HepG2 (cell line): ENCODE measurements around the gene HS3ST2. TPM values are rescaled to one million over a fixed set of nuclear protein-coding genes. Genes with fewer than 3 reads are reported as not detected.
"Not testable (repeated sequence)": the region's sequence is repeated elsewhere in the genome, so short reads cannot be mapped to it uniquely, and the experiment has no call there.

Source experiments
- ATAC-seq: fragments of 200-7000 bp; cut with Tn5 transposase; 3 replicates; pipeline ENCODE4 v1.9.1; 2020; ENCODE audit warnings: mild to moderate bottlenecking, moderate library complexity
- BruUV-seq: library from RNA; stranded (reverse); fragments of 400-500 nt; replicated peaks from 2 replicates; lab custom pipeline; 2021; lab: Mats Ljungman, UMichigan
- CTCF ChIA-PET: fragments of 300-600 bp; formaldehyde crosslinking; extraction: SDS; loops from one replicate; lab custom pipeline; 2021; ENCODE audit warnings: low total read pairs, inconsistent platforms, low intra/inter-chr PET ratio; lab: Yijun Ruan, JAX
- POLR2A ChIA-PET: fragments of 350-600 bp; sonication (Branson Sonifier 250); formaldehyde crosslinking; loops from one replicate; lab custom pipeline; 2020; ENCODE audit warnings: antibody characterized with exemption, inconsistent platforms; lab: Yijun Ruan, JAX
- DNase-seq: peaks from one replicate; pipeline ENCODE4 v3.0.0-alpha.2; 2015; ENCODE audit warnings: low spot score
- FAIRE-seq: peaks from 3 replicates; lab custom pipeline; 2011; peaks lifted over from hg19 to GRCh38; lab: Jason Lieb, UNC
- H2AFZ ChIP-seq: one replicate; pipeline ENCODE4 v1.6.1; 2011; ENCODE audit warnings: low read length, inconsistent platforms
- H3K27ac ChIP-seq: fragments of 300-600 bp; 3 replicates; pipeline ENCODE4 v1.8.0; 2011; ENCODE audit warnings: mixed run types, mild to moderate bottlenecking, mixed read lengths, low read length, inconsistent platforms; ENCODE audit not compliant: insufficient read depth; ENCODE audit errors: extremely low read length
- H3K27me3 ChIP-seq, 2 experiments: fragments of 200-600 bp in 1 of 2; 2 replicates in 1 of 2; 3 replicates in 1 of 2; pipeline versions ENCODE4 v1.6.0 to v1.8.0; 2011; ENCODE audit warnings: low read length in 2 of 2, mild to moderate bottlenecking in 2 of 2, moderate library complexity in 2 of 2, inconsistent platforms in 1 of 2; ENCODE audit not compliant: insufficient read depth in 2 of 2, control insufficient read depth in 1 of 2
- H3K36me3 ChIP-seq, 2 experiments: fragments of 200-600 bp in 1 of 2; replicated peaks in 1 of 2; 2 replicates in 1 of 2; 3 replicates in 1 of 2; pipeline versions ENCODE4 v1.5.1 to v1.8.0; 2011; ENCODE audit warnings: low read length in 2 of 2, inconsistent platforms in 1 of 2; ENCODE audit not compliant: insufficient read depth in 2 of 2, control insufficient read depth in 1 of 2
- H3K4me1 ChIP-seq: 2 replicates; pipeline ENCODE4 v1.5.1; 2012; ENCODE audit warnings: low read length, inconsistent platforms; ENCODE audit not compliant: insufficient read depth
- H3K4me2 ChIP-seq: 2 replicates; pipeline ENCODE4 v1.6.0; 2011; ENCODE audit warnings: low read depth, low read length, inconsistent platforms
- H3K4me3 ChIP-seq, 3 experiments: fragments of 200-600 bp in 1 of 3; sonication (generic), shearing (Covaris generic) in 1 of 3; replicated peaks in 1 of 3; 2 replicates each; pipeline ENCODE4 v1.5.1; 2011 to 2016; ENCODE audit warnings: low read length in 3 of 3, inconsistent platforms in 2 of 3, low read depth in 2 of 3, mild to moderate bottlenecking in 2 of 3, control low read depth in 1 of 3, mixed read lengths in 1 of 3; ENCODE audit not compliant: insufficient read depth in 1 of 3
- H3K79me2 ChIP-seq: one replicate; pipeline ENCODE4 v1.6.1; 2011; ENCODE audit warnings: low read length, inconsistent platforms; ENCODE audit not compliant: insufficient read depth
- H3K9ac ChIP-seq: 2 replicates; pipeline ENCODE4 v1.6.0; 2011; ENCODE audit warnings: mild to moderate bottlenecking, low read depth, low read length, inconsistent platforms; ENCODE audit not compliant: insufficient read depth
- H3K9me3 ChIP-seq: 2 replicates; pipeline ENCODE4 v1.5.1; 2012; ENCODE audit warnings: mild to moderate bottlenecking, low read length
- H4K20me1 ChIP-seq: 2 replicates; pipeline ENCODE4 v1.6.0; 2011; ENCODE audit warnings: inconsistent platforms, mild to moderate bottlenecking, low read length, moderate library complexity; ENCODE audit not compliant: insufficient read depth
- GFI1 ChIP-seq: sonication (generic); formaldehyde crosslinking; IDR thresholded peaks from 2 replicates; pipeline ENCODE4 v1.5.0; 2020; ENCODE audit warnings: missing genetic modification reagents, mild to moderate bottlenecking, borderline replicate concordance
- GTF3A ChIP-seq: sonication (generic); formaldehyde crosslinking; conservative IDR thresholded peaks from 2 replicates; pipeline ENCODE4 v1.4.0; 2020; ENCODE audit warnings: mild to moderate bottlenecking, missing genetic modification reagents
- HHEX ChIP-seq: IDR thresholded peaks from 2 replicates; pipeline ENCODE4 v1.6.1; 2016; ENCODE audit warnings: control low read depth
- KMT2A ChIP-seq: sonication (generic); formaldehyde crosslinking; IDR thresholded peaks from 2 replicates; pipeline ENCODE4 v1.4.0; 2020; ENCODE audit warnings: missing genetic modification reagents
- MTF1 ChIP-seq: sonication (generic); formaldehyde crosslinking; IDR thresholded peaks from 2 replicates; pipeline ENCODE4 v1.5.0; 2020; ENCODE audit warnings: missing genetic modification reagents
- MXI1 ChIP-seq: IDR thresholded peaks from 3 replicates; pipeline ENCODE4 v1.6.1; 2012; ENCODE audit warnings: low read depth, low read length, inconsistent platforms, borderline replicate concordance
- SMAD1 ChIP-seq: sonication (generic); formaldehyde crosslinking; IDR thresholded peaks from 2 replicates; pipeline ENCODE4 v1.4.0; 2020; ENCODE audit warnings: missing genetic modification reagents, low read depth, mild to moderate bottlenecking, borderline replicate concordance
- ZKSCAN1 ChIP-seq: fragments of 150-350 bp; IDR thresholded peaks from 2 replicates; pipeline ENCODE4 v1.6.1; 2014; ENCODE audit warnings: low read length
- ZNF12 ChIP-seq: sonication (generic); formaldehyde crosslinking; IDR thresholded peaks from 2 replicates; pipeline ENCODE4 v1.5.0; 2020; ENCODE audit warnings: missing genetic modification reagents
- ZNF335 ChIP-seq: sonication (generic); formaldehyde crosslinking; IDR thresholded peaks from 2 replicates; pipeline ENCODE4 v1.4.0; 2020; ENCODE audit warnings: missing genetic modification reagents
- ZNF350 ChIP-seq: sonication (generic); formaldehyde crosslinking; IDR thresholded peaks from 2 replicates; pipeline ENCODE4 v1.4.0; 2020; ENCODE audit warnings: mild to moderate bottlenecking, low read depth, missing genetic modification reagents, borderline replicate concordance
- ZNF7 ChIP-seq: IDR thresholded peaks from 2 replicates; pipeline ENCODE4 v1.6.1; 2016; ENCODE audit warnings: missing biosample characterization, missing genetic modification reagents
- WGBS: methylation state at CpG from one replicate; pipeline ENCODE4 v1.1.6; 2017; ENCODE audit warnings: low lambda C conversion rate; 5-methylcytosine and 5-hydroxymethylcytosine counted together
- in situ Hi-C: cut with HindIII; loops from 2 replicates; pipeline ENCODE4 v1.10.0; 2017; ENCODE audit warnings: low pct_unique_long_range_greater_than_20kb; ENCODE audit not compliant: extremely low pct_ligation_motif_present
- intact Hi-C: fragments of 100-400 bp; cut with micrococcal nuclease; formaldehyde crosslinking; loops from one replicate; pipeline ENCODE4 v1.10.0; 2022; ENCODE audit not compliant: unreplicated experiment
- polyA plus RNA-seq, 8 experiments: library from polyadenylated mRNA; depleted of rRNA in 3 of 8; stranded (reverse) in 7 of 8; unstranded in 1 of 8; fragments of >200 nt; fragmentation: Illumina TruSeq in 4 of 8; extraction: Trizol in 4 of 8; gene quantifications; 2 replicates each; pipeline versions ENCODE4 v1.2.1 to v1.2.3, GENCODE V29; 2011 to 2016; ENCODE audit warnings: low read depth in 4 of 8, missing spikeins in 1 of 8, mixed read lengths in 1 of 8; ENCODE audit not compliant: insufficient read depth in 1 of 8
- total RNA-seq, 5 experiments: library from RNA; depleted of rRNA; stranded (reverse); fragments of >200 nt; fragmentation: Illumina TruSeq; extraction: Trizol; gene quantifications; 2 replicates each; pipeline ENCODE4 v1.2.3, GENCODE V29; 2016; ENCODE audit warnings: low read depth in 1 of 5
- TF ChIP-seq, protein P1 (sequence below): sonication (generic); formaldehyde crosslinking; IDR thresholded peaks from 2 replicates; pipeline ENCODE4 v1.5.0; 2020; ENCODE audit warnings: mild to moderate bottlenecking, missing genetic modification reagents, borderline replicate concordance
- TF ChIP-seq, protein P2 (sequence below): IDR thresholded peaks from 2 replicates; pipeline ENCODE4 v1.6.1; 2016; ENCODE audit warnings: mild to moderate bottlenecking, missing biosample characterization, missing genetic modification reagents
- TF ChIP-seq, protein P3 (sequence below): sonication (generic); formaldehyde crosslinking; IDR thresholded peaks from 2 replicates; pipeline ENCODE4 v1.5.0; 2020; ENCODE audit warnings: mild to moderate bottlenecking, missing genetic modification reagents

The HS3ST2 gene
- total and polyA plus RNA-seq, 2 of the 13 experiments (the other 11 are each of a cell fraction or from before 2014, with no cell fraction given) = not detected

DNA sequence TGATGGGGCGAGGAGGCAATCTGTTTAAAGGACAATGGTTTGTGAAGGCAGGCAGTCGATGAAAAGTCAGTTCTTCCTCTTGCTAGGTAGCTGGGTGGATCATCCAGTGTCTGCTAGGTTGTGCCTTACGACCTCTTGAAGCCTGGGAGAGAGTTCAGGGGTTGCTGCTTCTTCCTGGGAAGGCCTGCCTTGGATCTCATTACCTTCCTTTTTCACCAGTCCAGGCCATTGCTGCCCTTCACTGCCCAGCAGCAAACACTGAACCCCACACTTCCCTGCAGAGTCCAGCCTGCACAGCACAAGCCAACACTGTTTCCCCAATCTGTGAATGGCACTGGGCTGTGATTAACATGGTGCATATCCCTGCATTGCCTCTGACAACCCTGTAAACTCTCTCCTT lies 24.7 kb downstream of the HS3ST2 start (continued):
- TF ChIP-seq, protein P1, sequence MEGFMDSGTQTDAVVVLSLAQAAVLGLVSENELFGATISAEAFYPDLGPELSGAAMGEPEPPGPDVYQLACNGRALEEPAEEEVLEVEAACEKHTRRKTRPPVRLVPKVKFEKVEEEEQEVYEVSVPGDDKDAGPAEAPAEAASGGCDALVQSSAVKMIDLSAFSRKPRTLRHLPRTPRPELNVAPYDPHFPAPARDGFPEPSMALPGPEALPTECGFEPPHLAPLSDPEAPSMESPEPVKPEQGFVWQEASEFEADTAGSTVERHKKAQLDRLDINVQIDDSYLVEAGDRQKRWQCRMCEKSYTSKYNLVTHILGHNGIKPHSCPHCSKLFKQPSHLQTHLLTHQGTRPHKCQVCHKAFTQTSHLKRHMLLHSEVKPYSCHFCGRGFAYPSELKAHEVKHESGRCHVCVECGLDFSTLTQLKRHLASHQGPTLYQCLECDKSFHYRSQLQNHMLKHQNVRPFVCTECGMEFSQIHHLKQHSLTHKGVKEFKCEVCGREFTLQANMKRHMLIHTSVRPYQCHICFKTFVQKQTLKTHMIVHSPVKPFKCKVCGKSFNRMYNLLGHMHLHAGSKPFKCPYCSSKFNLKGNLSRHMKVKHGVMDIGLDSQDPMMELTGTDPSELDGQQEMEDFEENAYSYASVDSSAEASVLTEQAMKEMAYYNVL (CRISPR knock-in tag) = no peak
- TF ChIP-seq MTF1 (CRISPR knock-in tag) = no peak
- TF ChIP-seq, all 625 proteins: peak for 0

DNA sequence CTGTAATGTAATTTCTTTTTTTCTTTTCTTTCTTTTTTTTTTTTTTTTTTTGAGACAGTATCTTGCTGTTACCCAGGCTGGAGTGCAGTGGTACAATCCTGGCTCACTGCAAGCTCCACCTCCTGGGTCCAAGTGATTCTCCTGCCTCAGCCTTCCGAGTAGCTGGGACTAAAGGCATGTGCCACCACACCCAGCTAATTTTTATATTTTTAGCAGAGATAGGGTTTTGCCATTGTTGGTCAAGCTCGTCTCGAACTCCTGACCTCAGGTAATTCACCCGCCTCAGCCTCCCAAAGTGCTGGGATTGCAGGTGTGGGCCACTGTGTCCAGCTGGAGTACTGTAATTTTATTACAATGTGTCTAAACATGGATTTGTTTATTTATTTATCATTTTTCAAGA lies 28.1 kb downstream of the HS3ST2 start:
- H3K27me3 ChIP-seq, in situ Hi-C loops, ATAC-seq, DNase-seq, BruUV-seq, CTCF ChIA-PET, H3K79me2 ChIP-seq, H3K9ac ChIP-seq, FAIRE-seq, POLR2A ChIA-PET, H2AFZ ChIP-seq, H3K36me3 ChIP-seq, H4K20me1 ChIP-seq, H3K4me3 ChIP-seq, H3K4me2 ChIP-seq, H3K4me1 ChIP-seq, H3K9me3 ChIP-seq, intact Hi-C loops, H3K27ac ChIP-seq: not testable (repeated sequence)
- 26% methylated on average over 4 of the region's 4 CpGs for WGBS

DNA sequence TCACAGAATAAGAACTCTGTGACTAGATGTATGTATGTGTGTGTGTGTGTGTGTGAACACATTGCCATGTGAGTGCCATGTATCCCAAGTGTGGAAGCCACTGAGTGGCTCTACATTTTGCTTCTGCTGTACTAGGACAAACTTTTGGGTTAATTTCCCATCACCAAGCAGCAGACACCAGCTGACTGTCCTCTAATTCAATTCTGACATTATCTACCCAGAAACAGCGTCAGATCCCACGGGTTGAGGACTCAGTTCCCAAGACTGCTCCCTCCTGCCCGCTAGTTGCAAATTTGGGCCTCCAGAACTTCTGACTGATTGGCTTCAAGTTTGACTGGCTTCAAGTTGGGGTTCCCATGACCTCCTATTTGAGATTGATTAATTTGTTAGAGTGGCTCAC lies 29.2 kb downstream of the HS3ST2 start:
- FAIRE-seq = no peak
- POLR2A ChIA-PET = no interaction called here
- no peak overlapping the region for H3K27ac ChIP-seq
- TF ChIP-seq, protein P2, sequence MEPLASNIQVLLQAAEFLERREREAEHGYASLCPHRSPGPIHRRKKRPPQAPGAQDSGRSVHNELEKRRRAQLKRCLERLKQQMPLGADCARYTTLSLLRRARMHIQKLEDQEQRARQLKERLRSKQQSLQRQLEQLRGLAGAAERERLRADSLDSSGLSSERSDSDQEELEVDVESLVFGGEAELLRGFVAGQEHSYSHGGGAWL (CRISPR knock-in tag) = no peak
- no peak for TF ChIP-seq HHEX (CRISPR knock-in tag)
- no peak for TF ChIP-seq KMT2A (CRISPR knock-in tag)
- no peak for TF ChIP-seq ZNF7 (CRISPR knock-in tag)
- TF ChIP-seq ZNF12 (CRISPR knock-in tag) = no peak
- no peak for TF ChIP-seq ZKSCAN1
- TF ChIP-seq, protein P3, sequence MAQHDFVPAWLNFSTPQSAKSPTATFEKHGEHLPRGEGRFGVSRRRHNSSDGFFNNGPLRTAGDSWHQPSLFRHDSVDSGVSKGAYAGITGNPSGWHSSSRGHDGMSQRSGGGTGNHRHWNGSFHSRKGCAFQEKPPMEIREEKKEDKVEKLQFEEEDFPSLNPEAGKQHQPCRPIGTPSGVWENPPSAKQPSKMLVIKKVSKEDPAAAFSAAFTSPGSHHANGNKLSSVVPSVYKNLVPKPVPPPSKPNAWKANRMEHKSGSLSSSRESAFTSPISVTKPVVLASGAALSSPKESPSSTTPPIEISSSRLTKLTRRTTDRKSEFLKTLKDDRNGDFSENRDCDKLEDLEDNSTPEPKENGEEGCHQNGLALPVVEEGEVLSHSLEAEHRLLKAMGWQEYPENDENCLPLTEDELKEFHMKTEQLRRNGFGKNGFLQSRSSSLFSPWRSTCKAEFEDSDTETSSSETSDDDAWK (CRISPR knock-in tag) = no peak
- TF ChIP-seq SMAD1 (CRISPR knock-in tag) = no peak
- no peak for TF ChIP-seq ZNF350 (CRISPR knock-in tag)
- TF ChIP-seq GTF3A (CRISPR knock-in tag) = no peak
- TF ChIP-seq GFI1 (CRISPR knock-in tag) = no peak
- TF ChIP-seq ZNF335 (CRISPR knock-in tag) = no peak
- no peak for TF ChIP-seq MXI1

More for the DNA sequence above, 29.2 kb downstream of the HS3ST2 start:
- H3K27me3 ChIP-seq = peaks cover 2 to 5% of the 10 kb centered on the region in 2 experiments; a peak in 1 of 5 replicates
- DNase-seq = no peak
- intact Hi-C loops (no loop called here), in situ Hi-C loops (no loop called here)
- no peak overlapping the region for H3K4me3 ChIP-seq
- H2AFZ ChIP-seq = no peak overlapping the region
- no peaks in the 10 kb centered on the region for H3K4me1 ChIP-seq
- CTCF ChIA-PET = no interaction called here
- WGBS = 0% methylated on average over 3 of the region's 3 CpGs
- H3K9ac ChIP-seq = no peak overlapping the region
- H3K9me3 ChIP-seq = no peaks in the 10 kb centered on the region
- H4K20me1 ChIP-seq = no peaks in the 10 kb centered on the region
- no TSS peak for BruUV-seq
- H3K36me3 ChIP-seq = no peaks in the 10 kb centered on the region
- no peaks in the 10 kb centered on the region for H3K79me2 ChIP-seq
- no peak for ATAC-seq
- no peak overlapping the region for H3K4me2 ChIP-seq
